NCI-H446 treated with DMSO at 0.1 percent for 48 hours (cell line): ENCODE data around the gene DCAF7.
A peak's percentile ranks its signal among the peaks of the same experiment; 100 is the strongest.

Experiments
- DNase-seq: peaks from one replicate; lab custom pipeline; 2025; lab: John Stamatoyannopoulos, UW

Gene DCAF7, protein sequence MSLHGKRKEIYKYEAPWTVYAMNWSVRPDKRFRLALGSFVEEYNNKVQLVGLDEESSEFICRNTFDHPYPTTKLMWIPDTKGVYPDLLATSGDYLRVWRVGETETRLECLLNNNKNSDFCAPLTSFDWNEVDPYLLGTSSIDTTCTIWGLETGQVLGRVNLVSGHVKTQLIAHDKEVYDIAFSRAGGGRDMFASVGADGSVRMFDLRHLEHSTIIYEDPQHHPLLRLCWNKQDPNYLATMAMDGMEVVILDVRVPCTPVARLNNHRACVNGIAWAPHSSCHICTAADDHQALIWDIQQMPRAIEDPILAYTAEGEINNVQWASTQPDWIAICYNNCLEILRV

DNA sequence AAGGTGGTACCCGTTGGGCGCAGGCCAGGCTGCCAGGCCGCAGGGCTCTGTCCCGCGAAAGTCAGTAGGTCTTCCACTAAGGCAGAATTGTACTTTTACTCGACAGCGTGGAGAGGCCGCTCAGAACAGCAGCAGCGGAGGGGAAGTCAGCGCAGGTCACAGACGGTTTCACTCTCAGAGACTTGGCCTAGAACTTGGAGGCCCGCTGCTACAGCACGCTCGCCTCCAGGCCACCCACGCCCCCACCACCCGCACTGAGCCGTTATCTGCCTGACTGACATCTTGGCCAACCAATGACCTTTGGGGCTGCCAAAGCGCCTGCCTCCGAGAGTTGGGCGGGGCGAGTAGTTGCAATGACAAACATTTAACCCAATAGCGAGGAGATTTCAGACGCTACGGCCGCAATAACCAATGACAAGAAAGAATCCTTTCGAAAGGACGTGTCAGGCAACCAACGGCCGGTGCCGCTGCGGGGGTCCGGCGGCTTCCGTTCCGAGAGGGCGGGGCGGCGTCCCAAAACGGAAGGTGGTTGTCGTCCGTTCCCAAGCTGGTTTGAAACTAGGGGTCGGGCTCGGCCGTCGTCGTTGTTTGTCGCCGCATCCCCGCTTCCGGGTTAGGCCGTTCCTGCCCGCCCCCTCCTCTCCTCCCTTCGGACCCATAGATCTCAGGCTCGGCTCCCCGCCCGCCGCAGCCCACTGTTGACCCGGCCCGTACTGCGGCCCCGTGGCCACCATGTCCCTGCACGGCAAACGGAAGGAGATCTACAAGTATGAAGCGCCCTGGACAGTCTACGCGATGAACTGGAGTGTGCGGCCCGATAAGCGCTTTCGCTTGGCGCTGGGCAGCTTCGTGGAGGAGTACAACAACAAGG lies at the start of gene DCAF7:
TSS of gene DCAF7 (plus strand) at position 532 of the 871 bp plus-strand sequence. CDS start at position 733, 201 bp downstream.
- peak; percentile 99 for DNase-seq

DNA sequence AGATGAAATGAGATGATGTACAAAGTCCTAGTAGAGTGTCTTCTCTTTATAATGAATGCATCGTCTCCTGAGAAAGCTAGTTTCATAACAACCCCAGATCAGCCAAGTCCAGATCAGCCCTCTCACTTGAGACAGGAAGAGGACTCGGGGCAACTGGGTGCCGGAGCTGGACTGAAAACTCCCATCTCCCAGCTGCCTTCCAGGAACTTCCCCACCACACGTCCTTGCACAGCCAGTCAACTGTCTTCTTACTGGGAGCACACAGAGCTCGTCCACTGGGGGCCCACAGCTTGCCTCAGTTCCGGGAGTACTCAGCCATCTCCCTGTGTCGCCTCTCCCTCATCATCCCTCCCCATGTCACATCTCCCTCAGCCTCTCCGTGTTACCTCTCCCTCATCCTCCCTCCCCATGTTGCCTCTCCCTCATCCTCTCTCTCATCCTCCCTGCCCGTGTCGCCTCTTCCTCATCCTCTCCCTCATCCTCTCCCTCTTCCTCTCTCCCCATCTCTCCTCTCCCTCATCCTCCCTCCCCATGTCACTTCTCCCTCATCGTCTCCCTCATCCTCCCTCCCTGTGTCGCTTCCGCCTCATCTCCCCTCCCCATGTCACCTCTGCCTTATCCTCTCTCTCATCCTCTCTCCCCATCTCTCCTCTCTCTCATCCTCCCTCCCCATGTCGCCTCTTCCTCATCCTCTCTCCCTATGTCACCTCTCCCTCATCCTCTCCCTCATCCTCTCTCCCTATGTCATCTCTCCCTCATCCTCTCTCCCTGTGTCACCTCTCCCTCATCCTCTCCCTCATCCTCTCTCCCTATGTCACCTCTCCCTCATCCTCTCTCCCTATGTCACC lies 49.5 kb upstream of the DCAF7 start:
- DNase-seq = no peak

DNA sequence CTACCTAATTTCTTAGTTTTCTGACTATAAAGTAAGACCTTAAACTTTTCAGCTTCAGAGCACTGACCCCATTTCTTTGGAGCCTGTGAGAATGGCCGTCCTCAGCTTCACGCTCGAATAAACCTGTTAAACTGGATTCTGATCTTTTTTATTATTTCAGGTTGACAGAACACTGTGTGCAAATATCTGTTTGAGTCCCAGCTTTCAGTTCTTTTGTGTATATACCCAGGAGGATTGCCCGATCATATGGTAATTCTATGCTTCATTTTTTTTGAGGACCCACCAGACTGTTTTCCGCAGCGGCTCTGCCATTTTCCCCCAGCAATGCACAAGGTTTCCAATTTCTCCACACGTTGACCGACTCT lies 47.0 kb upstream of the DCAF7 start:
- DNase-seq = no peak

DNA sequence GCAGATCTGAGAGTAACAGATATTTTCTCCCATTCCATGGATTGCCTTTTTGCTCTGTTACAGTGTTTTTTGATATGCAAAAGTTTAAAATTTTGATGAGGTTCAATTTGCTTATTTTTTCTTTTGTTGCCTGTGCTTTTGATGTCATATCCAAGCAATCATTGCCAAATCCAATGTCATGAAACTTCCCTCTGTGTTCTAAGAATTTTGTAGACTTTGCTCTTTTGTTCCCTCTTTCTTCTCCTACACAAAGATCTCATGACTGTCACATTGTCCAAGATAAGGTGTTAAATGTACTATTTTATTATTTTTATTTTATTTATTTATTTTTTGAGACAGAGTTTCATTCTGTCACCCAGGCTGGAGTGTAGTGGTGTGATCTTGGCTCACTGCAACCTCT lies 46.0 kb upstream of the DCAF7 start:
- no peak for DNase-seq

DNA sequence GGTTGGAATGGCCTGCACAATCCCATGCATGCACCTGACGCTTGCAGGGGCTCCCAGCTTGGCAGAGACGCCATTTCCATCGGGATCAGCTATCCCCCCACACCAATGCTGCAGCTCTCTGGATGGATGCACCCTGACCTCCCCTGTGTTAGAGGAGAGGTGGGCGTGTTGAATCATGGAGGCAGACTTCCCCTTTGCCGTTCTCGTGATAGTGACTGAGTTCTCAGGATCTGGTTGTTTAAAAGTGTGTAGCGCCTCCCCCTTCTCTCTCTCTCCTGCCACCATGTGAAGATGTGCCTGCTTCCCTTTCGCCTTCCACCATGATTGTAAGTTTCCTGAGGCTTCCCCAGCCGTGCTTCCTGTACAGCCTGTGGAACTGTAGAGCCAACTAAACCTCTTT lies 44.9 kb upstream of the DCAF7 start:
- no peak for DNase-seq

DNA sequence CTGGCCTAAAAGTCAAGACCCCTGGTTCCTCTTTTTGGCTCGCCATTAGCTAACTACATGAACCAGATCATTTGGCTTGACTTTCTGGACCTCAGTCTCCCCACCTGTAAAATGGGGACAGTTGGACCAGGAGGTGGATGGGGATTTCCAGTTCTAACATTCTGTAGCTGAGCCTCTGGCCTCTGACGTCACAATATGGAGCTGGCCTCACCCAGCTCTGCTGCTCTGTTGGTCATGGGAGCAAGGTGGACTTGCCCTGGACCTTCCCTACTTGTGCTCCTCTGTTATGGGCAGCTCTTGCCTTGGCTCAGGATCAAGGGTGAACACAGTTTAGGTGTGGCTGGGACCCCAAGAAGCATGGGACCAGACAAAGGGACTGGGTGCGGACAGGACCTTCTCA lies 43.6 kb upstream of the DCAF7 start:
- DNase-seq = no peak

DNA sequence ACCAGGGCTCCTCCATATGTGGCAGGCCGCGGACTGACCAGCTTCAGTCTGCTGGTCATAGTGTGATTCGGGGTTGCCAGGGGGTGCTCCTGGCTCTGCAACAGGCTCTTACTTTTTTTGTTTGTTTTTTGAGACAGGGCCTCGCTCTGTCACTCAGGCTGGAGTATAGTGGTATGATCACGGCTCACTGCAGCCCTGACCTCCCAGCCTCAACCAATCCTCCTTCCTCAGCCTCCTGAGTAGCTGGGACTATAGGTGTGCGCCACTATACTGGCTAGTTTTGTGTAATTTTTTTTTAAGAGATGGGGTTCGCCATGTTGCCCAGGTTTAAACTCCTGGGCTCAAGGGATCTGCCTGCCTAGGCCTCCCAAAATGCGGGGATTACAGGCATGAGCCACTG lies 38.9 kb upstream of the DCAF7 start:
- no peak for DNase-seq

DNA sequence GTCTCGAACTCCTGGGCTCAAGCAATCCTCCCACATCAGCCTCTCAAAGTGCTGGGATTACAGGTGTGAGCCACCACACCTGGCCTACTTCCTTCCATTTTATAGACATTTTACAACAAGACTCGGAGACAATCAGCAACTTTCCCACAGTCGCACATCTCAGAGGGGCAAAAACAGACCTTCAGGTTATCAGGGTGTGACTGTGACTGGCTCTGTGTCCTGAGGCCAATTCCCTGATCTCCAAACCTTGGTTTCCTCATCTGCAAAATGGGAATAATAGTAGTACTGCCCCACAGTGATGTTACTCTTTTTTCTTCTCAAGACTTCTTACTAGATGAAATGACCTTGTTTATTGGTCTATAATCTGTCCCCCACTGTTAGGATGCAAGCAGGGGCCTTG lies 37.9 kb upstream of the DCAF7 start:
- no peak for DNase-seq

DNA sequence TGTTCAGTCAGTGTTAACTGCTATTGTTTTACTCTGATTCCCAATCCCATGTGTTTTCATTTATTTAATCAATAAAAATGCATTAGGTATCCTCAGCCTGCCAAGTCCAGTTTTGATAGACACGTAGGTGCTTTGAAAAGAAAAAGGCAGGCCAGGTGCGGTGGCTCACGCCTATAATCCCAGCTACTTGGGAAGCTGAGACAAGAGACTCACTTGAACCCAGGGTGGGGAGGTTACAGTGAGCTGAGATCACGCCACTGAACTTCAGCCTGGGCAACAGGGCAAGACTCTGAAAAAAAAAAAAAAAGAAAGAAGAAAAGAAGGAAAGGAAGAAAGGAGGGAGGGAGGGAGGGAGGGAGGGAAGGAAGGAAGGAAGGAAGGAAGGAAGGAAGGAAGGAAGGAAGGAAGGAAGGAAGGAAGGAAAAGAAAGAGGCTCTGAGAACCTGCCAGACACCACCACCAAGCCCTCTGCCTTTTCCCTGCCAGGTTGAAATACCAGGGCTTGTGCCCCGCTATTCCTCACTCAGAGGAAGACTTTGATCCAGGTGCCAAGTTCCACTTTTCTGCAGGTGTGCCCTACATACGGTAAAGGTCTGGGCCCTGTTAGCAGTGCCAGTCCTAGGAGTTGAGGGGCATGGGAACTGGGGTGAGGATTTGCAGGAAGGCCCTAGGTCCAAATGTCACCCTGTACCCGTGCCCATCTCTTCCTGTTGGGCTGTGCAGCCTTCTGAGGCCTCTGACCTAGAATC lies 37.2 kb upstream of the DCAF7 start:
- no peak for DNase-seq

DNA sequence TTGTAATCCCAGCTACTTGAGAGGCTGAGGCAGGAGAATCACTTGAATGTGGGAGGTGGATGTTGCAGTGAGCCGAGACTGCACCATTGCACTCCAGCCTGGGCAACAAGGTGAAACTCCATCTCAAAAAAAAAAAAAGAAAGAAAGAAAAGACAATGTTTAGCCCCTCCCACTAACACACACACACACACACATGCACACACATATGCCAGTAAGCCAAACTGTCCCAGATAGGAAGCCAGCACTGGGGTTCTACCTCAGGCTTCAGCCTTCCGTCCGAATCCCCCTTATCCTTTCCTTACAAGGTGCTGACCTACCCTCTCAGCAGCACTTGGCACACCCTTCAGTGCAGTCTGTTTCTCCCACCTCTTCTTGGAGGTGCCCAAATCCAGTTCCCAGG lies 35.8 kb upstream of the DCAF7 start:
- DNase-seq = no peak

DNA sequence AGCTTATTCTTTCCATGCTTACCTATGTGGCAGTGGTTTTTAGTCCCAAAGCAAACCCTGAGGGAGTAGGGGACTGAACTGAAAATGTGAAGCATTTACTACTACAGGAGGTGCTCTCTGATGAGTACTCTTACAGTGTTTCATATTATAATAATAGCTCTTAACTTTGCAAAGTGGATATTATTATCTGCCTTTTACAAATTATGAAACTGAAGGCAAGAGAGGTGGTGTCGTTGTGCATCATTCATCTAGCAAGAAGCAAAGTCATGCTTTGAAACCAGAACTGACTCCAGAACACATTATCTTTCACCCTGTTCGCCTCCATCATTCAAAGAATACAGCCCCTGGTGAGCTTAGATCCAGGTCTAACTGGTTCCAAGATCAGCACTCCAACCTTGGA lies 35.3 kb upstream of the DCAF7 start:
- DNase-seq = no peak

DNA sequence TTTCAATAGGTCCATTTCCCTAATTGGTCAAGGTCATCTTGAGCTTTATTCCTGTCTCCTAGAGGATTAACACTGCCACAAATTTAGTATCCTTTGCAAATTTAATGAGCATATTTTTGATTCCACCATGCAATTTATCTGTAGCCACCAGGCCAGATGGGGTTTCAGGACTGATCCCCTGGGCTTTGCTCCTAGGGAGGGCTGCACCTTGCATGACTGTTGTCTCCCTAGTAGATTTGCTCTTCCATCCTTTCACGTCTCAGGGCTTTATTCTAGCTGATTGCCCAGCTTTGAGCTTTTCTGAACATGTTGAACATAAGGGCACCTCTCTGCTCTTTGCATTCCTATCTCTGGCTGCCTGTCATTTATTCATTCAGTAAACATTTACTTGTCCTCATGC lies 34.9 kb upstream of the DCAF7 start:
- no peak for DNase-seq

DNA sequence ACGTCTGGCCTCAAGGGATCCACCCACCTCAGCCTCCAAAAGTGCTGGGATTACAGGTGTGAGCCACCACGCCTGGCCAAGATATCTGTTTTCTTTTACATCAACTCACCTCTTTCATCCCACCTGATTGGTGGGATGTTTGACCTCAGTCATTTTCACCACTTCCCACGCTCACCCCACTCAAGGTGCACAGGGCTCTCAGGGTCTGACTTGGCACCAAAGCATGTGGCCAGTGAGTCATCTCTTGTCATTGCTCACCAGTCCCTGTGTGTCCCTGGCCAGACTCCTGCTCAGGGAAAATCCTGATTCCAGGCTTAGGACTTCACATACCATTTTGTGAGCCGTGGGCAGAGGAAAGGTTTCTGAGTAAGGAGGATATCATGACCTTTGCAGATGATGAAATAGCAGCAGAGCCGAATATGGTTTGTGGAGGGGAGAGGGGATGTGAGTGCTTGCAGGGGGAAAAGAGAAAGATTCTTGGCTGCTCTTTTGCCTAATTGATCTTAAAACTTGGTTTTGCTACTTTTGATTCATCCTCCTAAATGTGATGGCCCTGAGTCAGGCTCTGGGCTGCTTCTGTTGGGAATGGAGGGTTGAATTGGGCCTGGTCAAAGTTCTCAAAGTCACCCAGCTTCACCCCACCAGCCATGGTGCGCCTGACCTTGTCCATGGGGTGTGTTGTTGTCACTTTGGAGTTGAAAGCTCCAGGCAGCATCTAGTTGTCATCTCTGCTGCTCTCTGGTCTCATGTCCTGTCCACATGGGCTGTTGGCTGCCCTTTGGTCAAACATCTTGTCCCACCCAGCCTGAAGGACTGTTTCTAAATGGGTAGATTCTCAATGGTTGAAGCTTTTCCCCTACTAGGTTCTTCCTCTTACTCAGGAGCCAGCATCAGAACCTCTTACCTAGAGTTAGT lies 33.1 kb upstream of the DCAF7 start:
- DNase-seq = no peak

DNA sequence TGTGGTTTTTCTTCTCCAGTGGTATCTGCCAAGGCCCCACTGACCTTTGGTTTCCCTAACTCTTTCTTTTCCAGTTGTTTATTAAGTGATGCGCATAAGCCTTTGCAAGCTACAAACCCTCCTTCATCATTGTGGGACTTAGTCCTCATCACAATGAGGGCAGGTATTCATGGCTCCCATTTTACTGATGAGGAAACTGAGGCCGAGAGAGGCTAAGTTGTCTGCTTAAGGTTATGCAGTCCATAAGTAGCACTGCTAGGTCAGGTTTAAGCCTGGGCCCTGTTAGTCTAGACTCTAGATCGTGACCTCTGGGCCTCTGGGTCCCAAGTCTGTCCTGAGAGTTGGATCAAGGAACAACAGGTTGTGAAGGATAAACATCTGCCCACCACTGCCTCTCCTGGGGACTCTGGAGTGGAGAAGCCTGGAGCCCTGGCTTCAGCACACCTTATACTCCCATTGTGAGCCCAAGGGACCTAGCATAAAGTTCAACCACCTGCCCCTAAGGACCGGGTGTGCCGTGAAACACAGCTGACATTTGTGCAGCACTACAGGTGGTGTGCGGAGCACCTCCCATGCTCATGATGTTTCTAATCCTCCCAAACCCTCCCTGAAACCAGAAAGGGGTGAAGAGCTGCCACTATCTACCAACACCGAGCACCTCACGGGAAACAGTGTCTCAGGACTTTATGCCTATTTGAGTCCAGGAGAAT lies 32.3 kb upstream of the DCAF7 start:
- DNase-seq = no peak

DNA sequence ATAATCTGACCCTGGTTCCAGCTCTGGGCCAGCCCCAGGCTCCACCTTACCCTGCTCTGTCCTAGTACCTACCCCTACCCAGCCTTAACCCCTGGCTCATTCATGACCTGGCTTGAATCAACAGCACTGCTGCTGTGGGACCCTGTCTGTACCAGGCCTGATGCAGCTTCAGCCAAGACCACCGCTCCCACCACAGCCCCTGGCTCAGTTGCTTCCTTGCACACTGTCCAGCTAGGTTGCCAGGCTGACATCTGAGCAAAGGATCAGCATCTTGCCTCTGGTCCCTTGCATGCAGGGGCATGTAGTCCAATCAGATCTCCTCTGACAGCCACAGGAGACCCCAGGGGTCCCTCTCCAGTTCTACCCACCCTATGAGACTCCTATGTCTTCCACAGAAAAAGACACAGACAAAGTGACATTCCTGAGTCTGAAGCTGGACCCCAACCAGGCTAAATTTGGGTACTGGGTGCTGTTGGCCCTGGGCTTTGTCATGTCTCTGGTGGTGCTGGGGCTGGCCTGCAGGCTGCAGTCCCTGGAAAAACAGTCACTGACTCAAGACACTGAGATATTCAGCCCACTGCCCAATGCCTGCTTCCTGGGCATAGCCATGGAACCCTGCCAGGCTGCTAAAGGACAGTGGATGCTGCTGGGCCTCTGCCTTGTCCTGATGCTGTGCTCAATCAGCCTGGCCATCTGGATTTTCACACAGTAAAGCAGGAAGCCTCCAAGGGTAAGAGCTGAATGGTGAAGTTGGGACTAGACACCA lies 31.0 kb upstream of the DCAF7 start:
- no peak for DNase-seq

DNA sequence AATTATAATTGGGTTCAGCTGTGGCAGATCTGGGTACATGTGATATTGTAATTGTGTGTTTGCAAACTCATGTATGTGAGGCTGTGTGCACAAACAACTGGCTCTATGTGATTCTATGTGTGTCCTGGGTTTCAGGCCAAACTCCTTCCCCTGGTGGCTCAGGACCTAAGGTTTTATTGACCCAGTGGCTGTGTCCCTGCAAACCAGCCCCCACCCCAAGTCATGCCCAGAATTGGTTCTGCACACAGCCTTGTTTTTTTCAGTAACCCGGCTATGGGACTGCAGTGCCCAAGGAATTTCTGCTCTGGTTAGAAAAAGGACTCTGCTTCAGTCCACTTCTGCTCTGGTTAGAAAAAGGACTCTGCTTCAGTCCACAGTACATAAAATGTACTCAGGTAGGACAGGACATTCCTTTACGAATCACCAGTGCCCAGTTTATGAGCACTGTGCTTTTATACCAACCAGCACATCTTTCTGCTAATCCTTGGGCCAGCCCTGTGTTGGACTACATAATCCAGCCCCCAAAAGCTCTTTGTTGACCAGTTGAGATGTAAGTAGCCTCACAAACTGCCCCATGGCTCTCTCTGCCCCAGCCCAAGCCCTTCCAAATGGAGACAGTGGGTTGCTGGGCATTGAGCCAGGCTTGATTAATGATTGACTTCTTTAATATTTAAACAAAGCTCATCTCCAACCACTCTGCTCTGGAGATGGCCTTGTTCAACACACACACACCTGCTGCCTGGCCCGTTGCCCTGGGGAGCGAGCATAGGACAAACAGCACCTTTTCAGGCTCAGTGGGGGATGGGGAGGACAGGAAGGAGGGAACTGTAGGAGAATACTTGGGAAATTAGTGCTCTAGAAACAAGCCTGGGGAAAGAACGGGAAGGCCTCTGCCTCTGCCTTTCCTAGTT lies 30.1 kb upstream of the DCAF7 start:
- DNase-seq = no peak

DNA sequence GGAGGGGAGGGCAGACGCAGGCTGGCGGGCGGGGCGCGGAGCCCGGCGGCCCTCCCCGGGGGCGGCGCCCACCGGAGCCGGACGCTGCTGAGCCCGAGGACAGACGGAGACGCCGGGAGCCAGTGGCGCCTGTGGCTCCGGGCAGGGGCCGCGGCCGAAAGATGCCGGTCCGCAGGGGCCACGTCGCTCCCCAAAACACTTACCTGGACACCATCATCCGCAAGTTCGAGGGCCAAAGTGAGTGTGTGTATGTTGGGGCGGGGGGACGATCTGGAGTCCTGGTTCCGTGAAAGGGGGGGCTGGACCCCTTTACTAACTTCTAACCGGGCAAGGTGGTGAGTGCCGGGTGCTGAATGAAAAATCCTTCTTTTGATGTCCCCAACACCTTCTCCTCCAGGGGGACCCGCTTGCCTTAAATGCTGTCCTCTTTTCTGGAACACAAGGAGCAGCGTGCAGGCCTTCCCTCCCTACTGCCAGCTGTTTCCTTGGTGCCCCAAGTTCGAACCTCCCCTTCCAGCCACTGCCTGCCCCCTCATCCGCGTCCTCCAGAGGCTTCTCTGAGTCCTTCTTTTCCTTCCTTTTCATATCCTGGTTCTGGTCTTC lies 26.9 kb upstream of the DCAF7 start, which contains the start of gene KCNH6:
TSS of gene KCNH6 (plus strand) at position 106 of the 603 bp plus-strand sequence. CDS start at position 162, 56 bp downstream.
- no peak for DNase-seq

DNA sequence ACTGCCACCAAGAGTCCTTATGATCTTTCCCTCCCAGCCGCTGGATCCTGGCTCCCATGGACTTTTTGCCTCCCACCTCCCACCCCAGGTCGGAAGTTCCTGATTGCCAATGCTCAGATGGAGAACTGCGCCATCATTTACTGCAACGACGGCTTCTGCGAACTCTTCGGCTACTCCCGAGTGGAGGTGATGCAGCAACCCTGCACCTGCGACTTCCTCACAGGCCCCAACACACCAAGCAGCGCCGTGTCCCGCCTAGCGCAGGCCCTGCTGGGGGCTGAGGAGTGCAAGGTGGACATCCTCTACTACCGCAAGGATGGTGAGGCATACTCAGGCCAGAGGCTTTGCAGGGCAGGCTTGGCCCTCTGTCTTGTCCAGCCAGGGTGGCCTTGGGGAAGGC lies 26.2 kb upstream of the DCAF7 start:
- DNase-seq = no peak
